Neural progenitor cell (in vitro differentiated cells): ENCODE results near the gene SLC12A7. TPM values are rescaled to one million over a fixed set of nuclear protein-coding genes. Genes with fewer than 3 reads are reported as not detected.
"Not testable (repeated sequence)": the region's sequence is repeated elsewhere in the genome, so short reads cannot be mapped to it uniquely, and the experiment has no call there.

Experiments
- DNase-seq: peaks from one replicate; pipeline ENCODE4 v3.0.0-alpha.2; 2016; ENCODE audit warnings: low spot score
- H2AFZ ChIP-seq: fragments of 200-600 bp; sonication (generic); replicated peaks from 2 replicates; pipeline ENCODE4 v1.6.1; 2016; ENCODE audit warnings: antibody characterized with exemption
- H3F3A ChIP-seq: fragments of 200-600 bp; sonication (generic); 2 replicates; pipeline ENCODE4 v1.6.1; 2016; ENCODE audit warnings: antibody characterized with exemption, low read depth
- H3K27ac ChIP-seq: fragments of 200-600 bp; sonication (generic); 2 replicates; pipeline ENCODE4 v1.5.1; 2016; ENCODE audit warnings: mild to moderate bottlenecking
- H3K27me3 ChIP-seq: fragments of 200-600 bp; sonication (generic); 2 replicates; pipeline ENCODE4 v1.6.1; 2016; ENCODE audit warnings: mild to moderate bottlenecking, moderate library complexity
- H3K36me3 ChIP-seq: fragments of 200-600 bp; sonication (generic); 2 replicates; pipeline ENCODE4 v1.5.1; 2016
- H3K4me1 ChIP-seq: fragments of 200-600 bp; sonication (generic); 2 replicates; pipeline ENCODE4 v1.6.1; 2016; ENCODE audit warnings: mixed run types
- H3K4me2 ChIP-seq: fragments of 200-600 bp; sonication (generic); 2 replicates; pipeline ENCODE4 v1.6.1; 2016
- H3K4me3 ChIP-seq: fragments of 200-600 bp; sonication (generic); 2 replicates; pipeline ENCODE4 v1.5.1; 2016
- H3K79me2 ChIP-seq: fragments of 200-600 bp; sonication (generic); 2 replicates; pipeline ENCODE4 v1.6.1; 2016; ENCODE audit warnings: low read depth
- H3K9ac ChIP-seq: fragments of 200-600 bp; sonication (generic); 2 replicates; pipeline ENCODE4 v1.6.1; 2016
- H3K9me3 ChIP-seq: fragments of 200-600 bp; sonication (generic); 2 replicates; pipeline ENCODE4 v1.5.1; 2016; ENCODE audit warnings: low read depth
- H4K20me1 ChIP-seq: fragments of 200-600 bp; sonication (generic); 2 replicates; pipeline ENCODE4 v1.6.1; 2016; ENCODE audit warnings: low read depth
- H3K27ac Mint-ChIP-seq: 3 replicates; pipeline ENCODE4 v1.8.0; 2021; ENCODE audit warnings: mixed read lengths
- H3K27me3 Mint-ChIP-seq: 2 replicates; pipeline ENCODE4 v1.8.0; 2022; ENCODE audit warnings: low read depth, mild to moderate bottlenecking, inconsistent platforms, moderate library complexity, mixed read lengths; ENCODE audit not compliant: insufficient read depth
- H3K36me3 Mint-ChIP-seq: 3 replicates; pipeline ENCODE4 v1.8.0; 2021; ENCODE audit warnings: mixed read lengths
- H3K4me1 Mint-ChIP-seq: 3 replicates; pipeline ENCODE4 v1.8.0; 2021; ENCODE audit warnings: mixed read lengths
- H3K4me3 Mint-ChIP-seq: 3 replicates; pipeline ENCODE4 v1.8.0; 2021; ENCODE audit warnings: mild to moderate bottlenecking, moderate library complexity, mixed read lengths
- H3K9me3 Mint-ChIP-seq: 3 replicates; pipeline ENCODE4 v1.8.0; 2020; ENCODE audit warnings: mixed read lengths
- EZH2 ChIP-seq: fragments of 200-600 bp; sonication (generic); IDR thresholded peaks from 2 replicates; pipeline ENCODE4 v1.6.1; 2017; ENCODE audit warnings: antibody characterized with exemption, mild to moderate bottlenecking, moderate library complexity
- EZH2phosphoT487 ChIP-seq: fragments of 200-600 bp; sonication (generic); IDR thresholded peaks from 2 replicates; pipeline ENCODE4 v1.6.1; 2017; ENCODE audit warnings: antibody characterized with exemption
- total RNA-seq: library from RNA; depleted of rRNA; stranded (reverse); fragments of >200 nt; gene quantifications from 2 replicates; pipeline ENCODE4 v1.2.3, GENCODE V29; 2015; ENCODE audit warnings: low replicate concordance
- TF ChIP-seq, protein P1 (sequence below): fragments of 200-600 bp; sonication (generic); IDR thresholded peaks from 2 replicates; pipeline ENCODE4 v1.5.1; 2017; ENCODE audit warnings: antibody characterized with exemption, mild to moderate bottlenecking

The SLC12A7 gene
- total RNA-seq, 1 donor from 2014 or later: 7.5 TPM

GRCh38 chr5:1086137-1086536 is 25.7 kb downstream of the SLC12A7 start:
- Histone ChIP-seq H3K4me2 (no peak overlapping the region), H3K4me3 (no peak overlapping the region), H3K9me3 (no peaks in the 10 kb centered on the region), H3K9ac (no peak overlapping the region), H4K20me1 (no peaks in the 10 kb centered on the region), H3K79me2 (no peaks in the 10 kb centered on the region), H3K4me1 (no peaks in the 10 kb centered on the region), H3K27me3 (no peaks in the 10 kb centered on the region), H3K27ac (no peak overlapping the region), H3F3A (no peaks in the 10 kb centered on the region), H3K36me3 (no peaks in the 10 kb centered on the region), H2AFZ (no peak overlapping the region)
- peaks cover 3% of the 10 kb centered on the region for H3K4me1 Mint-ChIP-seq
- H3K9me3 Mint-ChIP-seq: no peaks in the 10 kb centered on the region
- no peak overlapping the region for H3K27ac Mint-ChIP-seq
- H3K4me3 Mint-ChIP-seq: no peak overlapping the region
- no peak for DNase-seq
- peaks cover 2% of the 10 kb centered on the region for H3K27me3 Mint-ChIP-seq
- no peak for TF ChIP-seq EZH2phosphoT487
- peaks cover 4% of the 10 kb centered on the region for H3K36me3 Mint-ChIP-seq

DNA sequence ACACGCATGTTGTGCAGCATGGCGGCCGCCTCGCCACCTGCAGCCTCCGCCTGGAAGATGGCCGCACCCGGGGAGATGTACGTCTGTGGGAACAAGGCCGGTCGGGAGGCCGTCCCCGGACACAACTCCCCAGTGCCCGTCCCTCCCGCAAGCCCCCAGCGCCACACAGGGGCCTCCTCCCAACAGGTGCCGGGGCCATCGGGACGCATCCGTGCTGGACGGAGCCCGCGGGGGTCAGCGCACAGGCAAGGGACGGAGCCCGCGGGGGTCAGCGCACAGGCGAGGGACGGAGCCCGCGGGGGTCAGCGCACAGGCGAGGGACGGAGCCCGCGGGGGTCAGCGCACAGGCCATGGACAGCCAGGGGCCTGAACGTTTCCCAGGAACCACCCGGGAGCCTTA is 26.5 kb downstream of the SLC12A7 start:
- H3K27me3 Mint-ChIP-seq: peaks cover 2% of the 10 kb centered on the region
- DNase-seq: no peak
- H3K4me1 Mint-ChIP-seq: peaks cover 3% of the 10 kb centered on the region
- no peaks in the 10 kb centered on the region for H3K9me3 Mint-ChIP-seq
- Histone ChIP-seq H2AFZ (no peak overlapping the region), H3K4me3 (no peak overlapping the region), H3K9ac (no peak overlapping the region), H3K36me3 (no peaks in the 10 kb centered on the region), H4K20me1 (no peaks in the 10 kb centered on the region), H3K27ac (no peak overlapping the region), H3K79me2 (no peaks in the 10 kb centered on the region), H3K4me2 (no peak overlapping the region), H3K9me3 (no peaks in the 10 kb centered on the region), H3K4me1 (no peaks in the 10 kb centered on the region), H3F3A (no peaks in the 10 kb centered on the region), H3K27me3 (no peaks in the 10 kb centered on the region)
- H3K36me3 Mint-ChIP-seq: peaks cover 9% of the 10 kb centered on the region
- TF ChIP-seq EZH2phosphoT487 (no peak), EZH2 (no peak)
- TF ChIP-seq, protein P1, sequence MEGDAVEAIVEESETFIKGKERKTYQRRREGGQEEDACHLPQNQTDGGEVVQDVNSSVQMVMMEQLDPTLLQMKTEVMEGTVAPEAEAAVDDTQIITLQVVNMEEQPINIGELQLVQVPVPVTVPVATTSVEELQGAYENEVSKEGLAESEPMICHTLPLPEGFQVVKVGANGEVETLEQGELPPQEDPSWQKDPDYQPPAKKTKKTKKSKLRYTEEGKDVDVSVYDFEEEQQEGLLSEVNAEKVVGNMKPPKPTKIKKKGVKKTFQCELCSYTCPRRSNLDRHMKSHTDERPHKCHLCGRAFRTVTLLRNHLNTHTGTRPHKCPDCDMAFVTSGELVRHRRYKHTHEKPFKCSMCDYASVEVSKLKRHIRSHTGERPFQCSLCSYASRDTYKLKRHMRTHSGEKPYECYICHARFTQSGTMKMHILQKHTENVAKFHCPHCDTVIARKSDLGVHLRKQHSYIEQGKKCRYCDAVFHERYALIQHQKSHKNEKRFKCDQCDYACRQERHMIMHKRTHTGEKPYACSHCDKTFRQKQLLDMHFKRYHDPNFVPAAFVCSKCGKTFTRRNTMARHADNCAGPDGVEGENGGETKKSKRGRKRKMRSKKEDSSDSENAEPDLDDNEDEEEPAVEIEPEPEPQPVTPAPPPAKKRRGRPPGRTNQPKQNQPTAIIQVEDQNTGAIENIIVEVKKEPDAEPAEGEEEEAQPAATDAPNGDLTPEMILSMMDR: no peak
- no peak overlapping the region for H3K4me3 Mint-ChIP-seq
- no peak overlapping the region for H3K27ac Mint-ChIP-seq

GRCh38 chr5:1083823-1084605 is 27.8 kb downstream of the SLC12A7 start:
- Mint-ChIP-seq H3K36me3 (peaks cover 9% of the 10 kb centered on the region), H3K27ac (no peak overlapping the region)
- H3F3A ChIP-seq: no peaks in the 10 kb centered on the region

GRCh38 chr5:1083026-1083425 is 28.8 kb downstream of the SLC12A7 start:
- H3K4me1 Mint-ChIP-seq, DNase-seq, H3K9me3 ChIP-seq, H3K9ac ChIP-seq, H3K27me3 Mint-ChIP-seq, H3K9me3 Mint-ChIP-seq, H3K4me3 Mint-ChIP-seq, H3F3A ChIP-seq, H3K36me3 Mint-ChIP-seq, H3K4me3 ChIP-seq, H3K27me3 ChIP-seq, H4K20me1 ChIP-seq, H3K27ac ChIP-seq, H3K36me3 ChIP-seq, H3K79me2 ChIP-seq, H2AFZ ChIP-seq, H3K4me2 ChIP-seq, H3K4me1 ChIP-seq, H3K27ac Mint-ChIP-seq: not testable (repeated sequence)

More at GRCh38 chr5:1083823-1084605, 27.8 kb downstream of the SLC12A7 start:
- no peak for DNase-seq
- Histone ChIP-seq H3K27me3 (no peaks in the 10 kb centered on the region), H3K4me3 (no peak overlapping the region), H3K9ac (no peak overlapping the region), H4K20me1 (no peaks in the 10 kb centered on the region), H3K27ac (no peak overlapping the region), H3K9me3 (no peaks in the 10 kb centered on the region), H3K79me2 (no peaks in the 10 kb centered on the region), H2AFZ (no peak overlapping the region), H3K4me1 (no peaks in the 10 kb centered on the region), H3K4me2 (no peak overlapping the region), H3K36me3 (no peaks in the 10 kb centered on the region)
- Mint-ChIP-seq H3K9me3 (no peaks in the 10 kb centered on the region), H3K4me3 (no peak overlapping the region), H3K27me3 (no peaks in the 10 kb centered on the region), H3K4me1 (no peaks in the 10 kb centered on the region)
- TF ChIP-seq, protein P1: no peak
- TF ChIP-seq EZH2 (no peak), EZH2phosphoT487 (no peak)
